ENCODE measurements around the gene TMEM178B.
"Not testable (repeated sequence)": the region's sequence is repeated elsewhere in the genome, so short reads cannot be mapped to it uniquely, and the experiment has no call there.

TMEM178B gene

DNA sequence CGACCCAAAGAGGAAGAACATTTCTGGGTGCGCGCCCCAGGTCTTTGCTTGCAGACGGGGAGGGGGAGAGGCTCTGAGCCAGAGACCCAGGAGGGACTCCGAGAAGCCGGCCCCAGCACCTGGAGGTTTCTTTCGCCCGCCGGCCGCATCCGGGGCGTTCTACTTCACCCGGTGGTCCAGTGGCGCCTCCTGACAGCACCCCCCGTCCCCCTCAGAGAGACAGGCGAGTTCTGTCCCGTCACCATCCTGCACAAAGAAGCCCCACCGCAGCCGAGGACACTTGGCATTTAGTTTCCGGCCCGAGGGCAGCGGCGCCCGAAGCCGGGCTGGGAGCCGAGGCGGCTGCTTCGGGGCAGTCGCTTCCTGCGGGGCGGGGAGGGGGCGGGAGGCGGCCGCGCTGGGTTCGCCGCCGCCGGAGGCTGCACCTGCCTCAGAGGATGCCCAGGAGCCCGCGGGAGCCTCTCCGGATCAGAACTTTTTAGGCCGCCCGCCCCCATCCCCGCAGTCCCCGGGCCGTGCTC, at the start of gene TMEM178B:
Gene TMEM178B, plus strand, starts transcription at position 424 of the 521 bp plus-strand sequence.
- no peak for DNase-seq (ENCODE audit: low read depth, low spot score)

DNA sequence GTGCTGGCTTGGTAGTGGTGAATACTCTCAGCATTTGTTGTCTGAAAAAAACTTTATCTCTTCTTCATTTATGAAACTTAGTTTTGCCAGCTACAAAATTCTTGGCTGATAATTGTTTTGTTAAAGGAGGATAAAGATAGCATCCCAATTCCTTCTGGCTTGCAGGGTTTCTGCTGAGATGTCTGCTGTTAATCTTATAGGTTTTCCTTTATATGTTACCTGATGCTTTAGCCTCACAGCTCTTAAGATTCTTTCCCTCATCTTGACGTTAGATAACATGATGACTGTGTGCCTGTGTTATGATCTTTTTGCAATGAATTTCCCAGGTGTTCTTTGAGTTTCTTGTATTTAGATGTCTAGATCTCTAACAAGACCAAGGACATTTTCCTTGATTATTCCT, 49.2 kb upstream of the TMEM178B start:
- no peak for DNase-seq (ENCODE audit: low read depth, low spot score)

DNA sequence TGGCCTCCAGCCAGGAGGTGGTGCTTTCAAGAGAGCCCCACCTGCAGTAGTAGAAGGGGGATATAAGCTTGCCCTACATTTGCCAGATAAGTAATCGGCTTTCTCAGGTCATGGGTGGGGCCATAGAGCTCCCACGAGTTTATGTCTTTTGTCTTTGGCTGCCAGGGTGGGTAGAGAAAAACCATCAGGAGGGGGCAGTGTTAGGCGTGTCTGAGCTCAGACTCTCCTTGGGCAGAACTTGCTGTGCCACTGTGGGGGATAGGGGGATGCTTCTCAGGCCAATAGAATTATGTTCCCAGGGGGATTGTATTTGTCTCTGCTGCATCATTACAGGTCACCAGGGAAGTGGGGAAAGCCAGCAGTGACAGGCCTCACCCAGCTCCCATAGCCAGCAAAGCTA, 46.8 kb upstream of the TMEM178B start:
- DNase-seq (ENCODE audit: low read depth, low spot score): no peak

DNA sequence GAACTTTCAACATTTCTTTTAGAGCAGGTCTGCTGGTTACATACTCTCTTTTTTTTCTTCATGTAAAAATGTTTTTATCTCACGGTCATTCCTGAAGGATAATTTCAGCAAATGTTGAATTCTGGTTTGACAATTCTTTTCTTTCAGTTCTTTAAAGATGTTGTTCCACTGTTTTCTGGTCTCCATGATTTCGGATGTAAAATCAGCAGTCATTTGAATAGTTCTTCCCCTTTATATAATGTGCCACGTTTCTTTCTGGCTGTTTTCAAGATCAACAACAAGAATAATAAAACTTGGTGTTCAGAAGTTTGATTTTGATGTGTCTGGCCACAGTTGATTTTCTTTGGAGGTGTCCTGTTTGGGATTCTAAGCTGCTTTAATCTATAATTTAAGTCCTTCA, 45.1 kb upstream of the TMEM178B start:
- no peak for DNase-seq (ENCODE audit: low read depth, low spot score)

DNA sequence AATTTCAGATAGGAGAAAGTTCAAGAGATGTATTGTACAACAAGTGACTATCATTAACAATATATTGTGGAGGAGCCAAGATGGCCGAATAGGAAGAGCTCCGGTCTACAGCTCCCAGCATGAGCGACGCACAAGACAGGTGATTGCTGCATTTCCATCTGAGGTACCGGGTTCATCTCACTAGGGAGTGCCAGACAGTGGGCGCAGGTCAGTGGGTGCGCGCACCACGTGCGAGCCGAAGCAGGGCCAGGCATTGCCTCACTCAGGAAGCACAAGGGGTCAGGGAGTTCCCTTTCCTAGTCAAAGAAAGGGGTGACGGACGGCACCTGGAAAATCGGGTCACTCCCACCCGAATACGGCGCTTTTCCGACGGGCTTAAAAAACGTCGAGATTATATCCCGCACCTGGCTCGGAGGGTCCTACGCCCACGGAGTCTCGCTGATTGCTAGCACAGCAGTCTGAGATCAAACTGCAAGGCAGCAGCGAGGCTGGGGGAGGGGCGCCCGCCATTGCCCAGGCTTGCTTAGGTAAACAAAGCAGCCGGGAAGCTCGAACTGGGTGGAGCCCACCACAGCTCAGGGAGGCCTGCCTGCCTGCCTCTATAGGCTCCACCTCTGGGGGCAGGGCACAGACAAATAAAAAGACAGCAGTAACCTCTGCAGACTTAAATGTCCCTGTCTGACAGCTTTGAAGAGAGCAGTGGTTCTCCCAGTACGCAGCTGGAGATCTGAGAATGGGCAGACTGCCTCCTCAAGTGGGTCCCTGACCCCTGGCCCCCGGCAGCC, 41.1 kb upstream of the TMEM178B start:
- DNase-seq (ENCODE audit: low read depth, low spot score): not testable (repeated sequence)

DNA sequence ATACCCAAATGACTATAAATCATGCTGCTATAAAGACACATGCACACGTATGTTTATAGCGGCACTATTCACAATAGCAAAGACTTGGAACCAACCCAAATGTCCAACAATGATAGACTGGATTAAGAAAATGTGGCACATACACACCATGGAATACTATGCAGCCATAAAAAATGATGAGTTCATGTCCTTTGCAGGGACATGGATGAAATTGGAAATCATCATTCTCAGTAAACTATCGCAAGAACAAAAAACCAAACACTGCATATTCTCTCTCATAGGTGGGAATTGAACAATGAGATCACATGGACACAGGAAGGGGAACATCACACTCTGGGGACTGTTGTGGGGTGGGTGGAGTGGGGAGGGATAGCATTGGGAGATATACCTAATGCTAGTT, 35.8 kb upstream of the TMEM178B start:
- not testable (repeated sequence) for DNase-seq (ENCODE audit: low read depth, low spot score)

DNA sequence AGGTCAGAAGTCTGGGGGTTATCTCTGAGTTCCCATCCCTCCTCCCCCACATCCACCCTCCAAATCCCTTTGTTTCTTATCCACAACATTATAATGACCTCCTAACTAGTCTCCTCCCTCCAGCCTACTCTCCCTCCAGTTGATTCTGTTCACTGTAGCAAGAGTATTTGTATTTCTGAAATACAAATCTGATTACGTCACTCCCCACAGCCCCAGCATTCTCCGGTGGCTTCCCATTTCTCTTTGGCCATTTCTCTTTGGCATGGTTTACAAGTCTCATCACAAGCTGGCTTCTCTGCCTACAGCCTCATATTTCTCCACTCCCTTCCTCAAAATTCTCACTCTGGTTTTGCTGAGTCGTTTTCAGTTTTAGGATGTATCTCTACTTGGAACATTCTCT, 34.5 kb upstream of the TMEM178B start:
- DNase-seq (ENCODE audit: low read depth, low spot score): no peak

DNA sequence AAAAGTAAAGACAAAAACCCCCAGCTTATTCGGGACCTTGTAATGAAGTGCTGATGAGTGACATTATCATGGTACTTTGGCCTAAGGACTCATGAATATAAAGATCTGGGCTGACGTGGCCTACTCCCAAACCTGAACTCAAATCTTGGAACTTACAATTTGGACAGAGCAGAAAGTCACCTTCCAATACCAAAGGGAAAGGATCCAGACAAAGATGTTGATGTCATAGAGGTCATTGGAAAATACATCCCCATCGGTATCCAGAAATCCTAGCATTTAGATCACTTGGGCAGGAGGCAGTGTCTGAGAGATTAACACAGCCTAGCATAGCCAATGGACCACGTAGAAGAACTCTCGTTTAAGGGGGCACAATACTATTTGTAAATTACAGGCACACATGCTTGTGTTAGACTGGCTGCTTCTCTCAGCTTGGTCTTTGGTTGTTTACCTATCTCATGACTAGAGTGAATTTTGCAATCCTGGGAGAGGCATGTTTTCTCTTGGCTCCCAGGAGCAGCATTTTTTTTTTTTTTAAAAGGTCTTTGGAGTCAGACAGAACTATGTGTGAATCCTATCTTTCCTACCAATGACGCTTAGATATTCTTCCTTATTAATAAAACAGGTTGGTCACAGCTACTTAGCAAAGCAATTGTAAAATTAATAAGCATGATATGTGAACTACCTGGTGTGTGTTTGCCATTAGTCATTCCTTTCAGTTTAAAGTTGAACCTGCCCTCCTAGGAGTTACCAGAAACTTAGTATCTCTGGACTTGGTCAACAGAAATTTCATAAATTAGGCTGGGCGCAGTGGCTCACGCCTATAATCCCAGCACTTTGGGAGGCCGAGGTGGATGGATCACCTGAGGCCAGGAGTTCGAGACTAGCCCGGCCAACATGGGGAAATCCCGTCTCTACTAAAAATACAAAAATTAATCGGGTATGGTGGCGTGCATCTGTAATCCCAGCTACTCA, 31.4 kb upstream of the TMEM178B start:
- no peak for DNase-seq (ENCODE audit: low read depth, low spot score)

DNA sequence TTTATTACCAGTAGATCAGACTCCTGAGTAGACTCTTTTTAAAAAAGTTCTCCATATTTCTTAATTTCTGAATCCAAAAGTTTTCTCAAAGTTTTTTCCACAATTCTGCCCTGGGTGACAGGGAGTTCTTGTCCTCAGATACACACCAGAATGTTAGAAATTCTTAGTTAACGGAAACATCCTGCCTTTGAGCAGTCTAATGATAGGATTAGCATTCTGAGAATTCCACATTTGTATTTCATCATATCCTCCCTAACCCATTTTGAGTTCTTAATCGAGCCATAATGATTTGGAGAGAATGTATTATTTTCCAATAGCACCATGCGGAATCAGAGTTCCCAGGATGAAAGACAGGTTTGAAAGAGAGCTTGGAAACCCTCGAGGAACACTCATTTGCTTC, 30.2 kb upstream of the TMEM178B start:
- DNase-seq (ENCODE audit: low read depth, low spot score): no peak

DNA sequence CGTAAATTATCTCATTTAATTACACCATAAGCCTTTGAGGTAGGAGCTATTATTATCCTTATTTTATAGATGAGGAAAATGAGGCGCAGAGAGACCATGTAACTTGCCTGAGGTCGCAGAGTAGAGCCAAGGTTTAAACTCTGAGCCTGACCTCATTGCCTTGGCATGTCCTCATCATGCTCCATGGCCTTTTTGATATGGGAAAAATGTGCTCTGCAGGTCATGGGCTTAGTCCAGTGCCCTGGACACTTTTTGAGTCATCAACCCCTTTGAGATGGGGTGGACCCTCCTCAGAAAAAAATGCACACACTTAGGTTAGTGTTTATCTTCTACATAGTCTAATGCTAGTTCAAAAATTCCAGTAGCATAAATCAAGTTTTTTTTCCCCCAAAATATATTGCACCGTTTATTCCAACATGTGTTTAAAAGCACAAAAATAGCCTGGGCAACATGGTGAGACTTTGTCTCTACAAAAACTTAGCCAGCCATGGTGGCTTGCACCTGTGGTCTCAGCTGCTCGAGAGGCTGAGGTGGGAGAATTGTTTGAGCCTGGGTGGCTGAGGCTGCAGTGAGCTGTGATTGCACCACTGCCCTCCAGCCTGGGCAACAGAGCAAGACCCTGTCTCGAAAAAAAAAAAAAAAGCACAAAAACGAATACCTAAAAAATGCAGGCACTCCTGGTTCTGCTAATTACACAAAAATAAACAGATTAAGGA, 28.6 kb upstream of the TMEM178B start:
- DNase-seq (ENCODE audit: low read depth, low spot score): no peak

DNA sequence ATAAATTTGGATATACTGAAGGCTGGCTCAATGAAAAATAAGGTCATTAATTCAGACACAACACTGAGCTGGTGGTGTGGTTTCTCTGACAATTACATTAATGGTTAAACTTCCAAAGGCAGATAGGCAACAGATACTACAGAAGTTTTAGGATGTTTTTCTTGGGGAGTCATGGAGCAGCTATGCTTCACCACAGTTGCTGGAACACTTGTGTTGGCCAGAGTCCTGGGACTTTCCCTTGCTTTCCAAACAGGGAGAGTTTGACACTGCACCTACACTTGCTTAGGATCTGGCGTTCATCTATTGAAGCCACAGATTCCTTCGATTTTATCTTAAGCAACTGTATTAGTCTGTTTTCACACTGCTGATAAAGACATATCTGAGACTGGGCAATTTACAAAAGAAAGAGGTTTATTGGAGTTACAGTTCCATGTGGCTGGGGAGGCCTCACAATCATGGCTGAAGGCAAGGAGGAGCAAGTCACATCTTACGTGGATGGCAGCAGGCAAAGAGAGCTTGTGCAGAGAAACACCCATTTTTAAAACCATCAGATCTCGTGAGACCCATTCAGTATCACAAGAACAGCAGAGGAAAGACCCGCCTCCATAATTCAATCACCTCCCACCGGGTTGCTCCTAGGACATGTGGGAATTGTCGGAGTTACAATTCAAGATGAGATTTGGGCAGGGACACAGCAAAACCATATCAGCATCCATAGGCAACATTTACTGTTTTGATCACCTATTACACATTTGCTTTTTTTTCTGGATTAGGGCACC, 27.8 kb upstream of the TMEM178B start:
- no peak for DNase-seq (ENCODE audit: low read depth, low spot score)

DNA sequence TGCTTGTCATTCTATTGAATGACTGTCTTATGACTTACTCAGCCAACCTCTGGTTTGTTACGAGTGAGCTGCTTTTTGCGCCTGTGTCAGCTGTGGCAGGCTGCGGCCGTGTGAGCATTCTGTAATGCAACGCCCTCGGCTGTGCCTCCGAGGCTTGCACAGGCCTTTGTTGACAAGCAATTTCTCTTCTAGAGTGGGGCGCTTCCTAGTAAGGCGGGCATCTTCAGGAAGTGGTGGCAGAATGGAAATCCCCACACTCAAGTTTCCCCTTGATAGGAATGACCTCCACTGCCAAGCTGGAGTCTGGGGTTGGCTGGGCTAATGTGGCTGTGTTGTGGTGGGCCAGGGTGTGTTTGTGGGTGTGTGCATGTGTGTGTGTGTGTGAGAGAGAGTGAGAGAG, 20.2 kb upstream of the TMEM178B start:
- no peak for DNase-seq (ENCODE audit: low read depth, low spot score)

DNA sequence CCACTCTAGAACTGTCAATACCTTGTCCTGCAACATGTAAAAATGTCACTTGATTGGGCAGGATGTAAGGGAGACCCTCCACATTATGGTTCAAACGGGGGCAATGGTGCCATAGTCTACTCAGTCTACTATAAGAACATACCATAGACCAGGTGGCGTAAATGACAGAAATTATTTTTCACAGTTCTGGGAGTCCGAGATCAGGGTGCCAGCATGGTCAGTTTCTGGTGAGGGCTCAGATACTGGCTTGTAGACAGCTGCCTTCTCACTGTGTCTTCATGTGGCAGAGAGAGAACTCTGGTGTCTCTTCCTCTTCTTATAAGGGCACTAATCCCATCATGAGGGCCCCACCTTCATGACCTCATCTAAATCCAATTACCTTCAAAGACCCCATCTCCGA, 18.7 kb upstream of the TMEM178B start:
- DNase-seq (ENCODE audit: low read depth, low spot score): no peak

DNA sequence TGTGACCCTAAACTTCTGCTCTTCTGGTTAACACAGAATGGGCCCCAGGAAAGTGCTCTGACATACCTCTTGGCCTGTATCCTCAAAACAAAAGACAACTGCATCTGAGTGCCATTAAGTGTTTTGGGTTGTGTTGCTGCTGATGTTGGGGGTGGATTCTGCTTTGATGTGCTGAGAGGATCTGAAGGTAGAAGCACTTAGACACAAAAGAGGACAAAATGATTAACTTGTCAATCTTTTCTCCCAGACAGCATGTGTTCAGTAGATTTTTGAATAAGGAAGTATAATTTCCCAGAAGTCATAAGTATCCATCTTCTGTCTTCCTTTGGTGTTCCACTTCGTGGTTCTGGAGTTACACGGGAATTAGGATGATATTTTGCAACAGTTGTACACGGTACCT, 16.1 kb upstream of the TMEM178B start:
- no peak for DNase-seq (ENCODE audit: low read depth, low spot score)

DNA sequence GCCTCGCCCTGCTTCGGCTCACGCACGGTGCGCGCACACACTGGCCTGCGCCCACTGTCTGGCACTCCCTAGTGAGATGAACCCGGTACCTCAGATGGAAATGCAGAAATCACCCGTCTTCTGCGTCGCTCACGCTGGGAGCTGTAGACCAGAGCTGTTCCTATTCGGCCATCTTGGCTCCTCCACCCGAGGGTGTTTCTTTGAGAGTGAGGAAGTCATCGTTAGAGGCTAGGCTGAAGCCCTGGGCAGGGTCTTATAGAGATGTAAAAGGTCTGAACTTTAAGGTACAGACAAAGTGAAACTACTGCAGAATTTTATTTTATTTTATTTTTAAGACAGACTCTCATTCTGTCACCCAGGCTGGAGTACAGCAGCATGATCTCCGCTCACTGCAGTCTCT, 6.0 kb upstream of the TMEM178B start:
- DNase-seq (ENCODE audit: low read depth, low spot score): not testable (repeated sequence)

DNA sequence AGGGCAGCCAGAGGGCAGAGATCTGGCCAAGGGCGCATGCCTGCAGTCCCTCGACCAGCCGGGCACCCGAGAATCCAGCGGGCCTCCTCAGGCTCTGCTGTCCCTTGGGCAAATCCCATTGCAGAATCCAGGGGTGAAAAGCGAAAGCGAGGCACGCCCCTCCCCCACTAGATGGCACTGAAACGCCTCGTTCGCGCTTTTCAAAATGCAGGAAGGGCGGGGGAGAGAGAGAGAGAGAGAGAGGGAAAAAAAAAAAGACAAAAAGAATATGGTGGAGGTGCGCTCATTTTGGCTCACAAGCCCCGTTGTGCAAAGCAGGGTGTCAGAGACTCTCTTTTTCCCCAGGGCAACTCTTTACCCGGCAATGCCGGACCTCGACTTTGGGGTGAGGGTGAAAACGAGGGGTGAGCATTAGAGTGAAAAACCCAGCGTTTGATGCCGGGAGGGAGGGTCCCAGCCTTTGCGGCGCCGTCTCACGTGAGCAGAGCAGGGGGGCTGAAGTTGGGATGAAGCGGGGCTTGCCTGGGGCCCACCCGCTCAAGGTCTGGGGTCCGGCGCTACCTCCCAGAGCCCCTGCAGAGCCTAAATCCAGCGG, 2.5 kb upstream of the TMEM178B start:
- DNase-seq (ENCODE audit: low read depth, low spot score): no peak

DNA sequence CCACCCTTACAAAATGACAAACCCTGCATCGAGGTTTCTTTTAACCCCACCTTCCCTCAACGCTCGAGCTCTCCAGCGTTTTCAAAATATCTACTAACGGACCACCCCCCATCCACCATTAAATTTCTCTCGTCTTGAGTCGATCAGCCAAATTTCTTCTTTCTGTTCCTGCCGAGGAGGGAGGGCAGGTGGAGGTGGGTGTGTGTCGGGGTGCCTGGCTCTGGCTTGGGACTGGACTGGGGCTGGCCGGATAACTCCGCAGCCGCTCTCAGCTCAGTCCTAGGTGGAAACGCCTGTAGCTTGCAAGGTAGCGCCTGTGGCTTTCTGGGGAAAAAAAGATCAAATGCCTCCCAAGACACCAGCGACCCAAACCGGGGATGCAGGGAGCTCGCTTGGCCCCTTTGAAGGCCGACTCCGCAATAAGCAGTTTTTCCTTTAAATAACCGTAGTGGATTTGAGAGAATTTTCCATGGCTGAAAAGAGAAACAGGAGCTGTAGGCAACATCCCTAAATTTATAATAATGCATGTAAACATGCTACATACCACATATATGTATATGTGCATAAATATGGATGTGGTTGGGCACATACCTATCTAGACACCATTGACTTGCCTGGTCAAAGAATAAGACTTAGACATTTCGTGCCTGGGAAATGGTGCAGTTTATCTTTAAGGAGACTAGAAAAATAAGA, 1.9 kb upstream of the TMEM178B start:
- no peak for DNase-seq (ENCODE audit: low read depth, low spot score)

DNA sequence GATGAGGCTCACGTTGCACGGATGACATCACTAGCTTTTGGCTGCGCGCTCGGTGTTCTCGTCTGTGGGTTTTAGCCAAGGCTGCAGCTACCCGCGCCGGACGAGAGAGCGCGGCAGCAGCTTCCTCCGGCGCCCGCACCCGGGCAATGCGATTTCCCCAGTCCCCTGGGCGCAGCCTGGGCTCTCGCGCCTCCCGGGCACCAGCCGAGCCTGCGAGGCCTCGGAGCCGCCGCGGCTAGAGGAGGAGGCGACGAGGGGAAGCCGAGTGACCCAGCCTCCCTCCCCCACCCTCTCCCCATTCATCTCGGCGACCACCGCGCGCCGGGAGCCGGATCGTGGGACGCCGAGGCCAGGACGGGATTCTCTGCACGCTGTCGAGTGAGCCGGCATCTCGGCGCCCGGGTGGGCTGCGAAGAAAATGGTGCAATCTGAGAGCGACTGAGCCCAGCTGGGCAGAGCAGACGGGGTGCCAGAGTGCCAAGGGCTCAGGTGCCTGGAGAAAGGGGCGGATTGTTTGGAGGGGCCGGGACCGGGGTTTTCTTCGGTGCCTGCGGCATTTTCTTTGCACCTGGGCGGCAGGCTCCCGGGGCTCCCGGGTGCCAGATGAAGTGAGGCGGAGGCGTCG, 1.2 kb upstream of the TMEM178B start:
- DNase-seq (ENCODE audit: low read depth, low spot score): no peak

DNA sequence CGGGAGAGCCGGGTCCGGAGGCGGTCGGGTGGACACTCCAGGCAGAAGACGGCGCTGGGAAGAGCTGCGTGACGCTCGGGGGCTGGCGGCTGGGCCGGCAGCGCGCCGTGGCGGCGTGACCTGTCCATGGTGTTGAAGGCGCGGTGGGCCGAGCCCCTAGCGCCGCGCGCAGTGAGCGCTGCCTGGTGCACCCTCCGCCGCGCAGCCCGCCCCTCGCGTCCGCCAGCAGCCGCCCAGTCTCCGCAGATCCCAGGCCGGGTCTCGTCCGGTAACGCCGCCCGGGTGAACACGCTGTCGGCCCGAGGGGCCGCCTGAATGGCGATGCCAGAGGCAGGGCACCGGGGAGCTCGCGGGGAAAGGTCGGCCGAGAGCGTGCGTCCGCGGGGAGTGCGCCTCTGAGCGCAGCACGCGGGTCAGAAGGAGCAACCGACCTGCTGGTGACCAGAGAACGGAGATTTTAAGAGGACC, 657 bp upstream of the TMEM178B start:
- no peak for DNase-seq (ENCODE audit: low read depth, low spot score)
